Right lobe of liver (tissue), 6 donors: ENCODE measurements around the gene NDUFAF5. TPM values are rescaled to one million over a fixed set of nuclear protein-coding genes. Genes with fewer than 3 reads are reported as not detected.

Experiments
- ATAC-seq, 4 donors: fragments of 200-7000 bp; cut with Tn5 transposase; one replicate each; pipeline ENCODE4 v1.9.1; 2020; ENCODE audit warnings: mild to moderate bottlenecking in 4 of 4, moderate library complexity in 4 of 4
- DNase-seq, 3 donors: peaks; one replicate each; pipeline ENCODE4 v3.0.0-alpha.2; 2020
- H3K27ac ChIP-seq, 3 donors: fragments of 200-600 bp; one replicate each; pipeline ENCODE4 v1.8.0; 2022
- H3K27me3 ChIP-seq, 2 donors: fragments of 200-600 bp; one replicate each; pipeline ENCODE4 v1.8.0; 2022
- H3K36me3 ChIP-seq, 4 donors: fragments of 200-600 bp; sonication (generic) in 1 of 4; one replicate each; pipeline versions ENCODE4 v1.5.1 to v1.8.0; 2017 to 2022; ENCODE audit warnings: control low read depth in 1 of 4
- H3K4me1 ChIP-seq, 4 donors: fragments of 200-600 bp; sonication (generic) in 1 of 4; one replicate each; pipeline versions ENCODE4 v1.5.1 to v1.8.0; 2017 to 2022; ENCODE audit warnings: control low read depth in 1 of 4
- H3K4me3 ChIP-seq, 3 donors: fragments of 200-600 bp; one replicate each; pipeline ENCODE4 v1.8.0; 2022
- H3K9me3 ChIP-seq, 4 donors: fragments of 200-600 bp; sonication (generic) in 1 of 4; one replicate each; pipeline versions ENCODE4 v1.5.1 to v1.8.0; 2017 to 2022; ENCODE audit warnings: control low read depth in 1 of 4
- CTCF ChIP-seq, 4 donors: fragments of 200-600 bp in 3 of 4; fragments of 450-650 bp in 1 of 4; IDR thresholded peaks; one replicate each; pipeline versions ENCODE4 v1.5.1 to v1.8.0; 2016 to 2022; ENCODE audit warnings: antibody characterized with exemption in 4 of 4, mild to moderate bottlenecking in 2 of 4
- POLR2A ChIP-seq: fragments of 450-650 bp; IDR thresholded peaks from one replicate; pipeline ENCODE4 v1.6.1; 2017; ENCODE audit warnings: antibody characterized with exemption, mild to moderate bottlenecking
- WGBS: methylation state at CpG from one replicate; pipeline ENCODE4 v1.1.6; 2018; ENCODE audit warnings: low coverage, low lambda C conversion rate; ENCODE audit not compliant: insufficient coverage; ENCODE audit errors: missing lambda C conversion rate; 5-methylcytosine and 5-hydroxymethylcytosine counted together
- intact Hi-C, 2 donors: fragments of 100-400 bp; cut with DNase I; formaldehyde crosslinking; loops; one replicate each; pipeline versions ENCODE4 v1.11.2 to v1.14.1; 2022
- total RNA-seq, 6 experiments: library from RNA; depleted of rRNA in 2 of 6; stranded (reverse); fragments of >200 nt in 2 of 6; fragmentation: NEBNext Ultra II Directional in 3 of 6; extraction: Animal tissue kit (Norgen Biotek cat#: 25700) in 3 of 6; gene quantifications; one replicate each; pipeline versions ENCODE4 v1.1.0 to v1.2.4, GENCODE V29; 2016 to 2023
- donor health status: DM: no; HTN: yes; CAD: no.
- donor health status: DM: no; HTN: no; CAD: no.
- donor health status: DM: no; HTN: no; CAD: no.
- donor health status: DM: no; HTN: yes; CAD: no.
- donor health status: DM: no; HTN: yes; CAD: no.

NDUFAF5 gene
- total RNA-seq, 6 experiments from 2014 or later: 9.8 to 15.9 (median 11.7) TPM

GRCh38 chr20:13839421-13840092 lies 54.7 kb downstream of the NDUFAF5 start:
- intact Hi-C loops: no loop called here
- DNase-seq (no peak), ATAC-seq (no peak)
- H3K4me1 ChIP-seq: no peaks in the 10 kb centered on the region
- no peaks in the 10 kb centered on the region for H3K27me3 ChIP-seq
- no peak overlapping the region for H3K27ac ChIP-seq
- no peak for TF ChIP-seq CTCF (IDR thresholded peaks at IDR 0.05)
- no peak for TF ChIP-seq POLR2A
- WGBS: 50% methylated on average over 2 of the region's 4 CpGs
- no peaks in the 10 kb centered on the region for H3K36me3 ChIP-seq
- H3K4me3 ChIP-seq: no peak overlapping the region
- H3K9me3 ChIP-seq: no peaks in the 10 kb centered on the region

GRCh38 chr20:13840093-13840465 lies 55.3 kb downstream of the NDUFAF5 start:
- ATAC-seq (no peak), DNase-seq (no peak)
- no peaks in the 10 kb centered on the region for H3K9me3 ChIP-seq
- WGBS: 40% methylated on average over 1 of the region's 4 CpGs
- intact Hi-C loops: no loop called here
- H3K27me3 ChIP-seq: no peaks in the 10 kb centered on the region
- no peak overlapping the region for H3K27ac ChIP-seq
- H3K4me3 ChIP-seq: no peak overlapping the region
- no peaks in the 10 kb centered on the region for H3K36me3 ChIP-seq
- TF ChIP-seq POLR2A (no peak), CTCF (IDR thresholded peaks at IDR 0.05) (no peak)
- no peaks in the 10 kb centered on the region for H3K4me1 ChIP-seq

GRCh38 chr20:13841206-13841605 lies 56.4 kb downstream of the NDUFAF5 start:
- Histone ChIP-seq H3K36me3 (no peaks in the 10 kb centered on the region), H3K4me3 (no peak overlapping the region), H3K4me1 (no peaks in the 10 kb centered on the region), H3K27ac (no peak overlapping the region), H3K27me3 (no peaks in the 10 kb centered on the region), H3K9me3 (no peaks in the 10 kb centered on the region)
- intact Hi-C loops: no loop called here
- no peak for ATAC-seq
- TF ChIP-seq CTCF (IDR thresholded peaks at IDR 0.05) (no peak), POLR2A (no peak)
- 63% methylated on average over 2 of the region's 3 CpGs for WGBS
- no peak for DNase-seq

GRCh38 chr20:13844296-13844695 lies 59.5 kb downstream of the NDUFAF5 start:
- ATAC-seq: no peak
- 61% methylated on average over 3 of the region's 4 CpGs for WGBS
- Histone ChIP-seq H3K4me1 (no peaks in the 10 kb centered on the region), H3K27me3 (no peaks in the 10 kb centered on the region), H3K4me3 (no peak overlapping the region), H3K27ac (no peak overlapping the region), H3K9me3 (no peaks in the 10 kb centered on the region), H3K36me3 (no peaks in the 10 kb centered on the region)
- intact Hi-C loops: no loop called here
- no peak for TF ChIP-seq CTCF (IDR thresholded peaks at IDR 0.05)
- no peak for TF ChIP-seq POLR2A
- DNase-seq: no peak

GRCh38 chr20:13851279-13851678 lies 66.5 kb downstream of the NDUFAF5 start:
- Histone ChIP-seq H3K4me3 (no peak overlapping the region), H3K27ac (no peak overlapping the region), H3K27me3 (no peaks in the 10 kb centered on the region), H3K9me3 (no peaks in the 10 kb centered on the region), H3K36me3 (no peaks in the 10 kb centered on the region), H3K4me1 (no peaks in the 10 kb centered on the region)
- TF ChIP-seq CTCF (IDR thresholded peaks at IDR 0.05) (no peak), POLR2A (no peak)
- DNase-seq: no peak
- 71% methylated on average over 2 of the region's 2 CpGs for WGBS
- ATAC-seq: no peak
- intact Hi-C loops: no loop called here
